Smooth muscle cell (in vitro differentiated cells): ENCODE data around the gene ZP1. TPM values are rescaled to one million over a fixed set of nuclear protein-coding genes. Genes with fewer than 3 reads are reported as not detected.

ENCODE experiments used
- DNase-seq: peaks from one replicate; lab custom pipeline; 2025; ENCODE audit not compliant: unreplicated experiment; lab: John Stamatoyannopoulos, UW
- H2AFZ ChIP-seq: fragments of 200-600 bp; sonication (generic); 2 replicates; pipeline ENCODE4 v1.6.0; 2016; ENCODE audit warnings: antibody characterized with exemption, low read depth, mild to moderate bottlenecking
- H3F3A ChIP-seq: fragments of 200-600 bp; sonication (generic); 2 replicates; pipeline ENCODE4 v1.6.0; 2017; ENCODE audit warnings: antibody characterized with exemption, low read depth
- H3K27ac ChIP-seq: fragments of 200-600 bp; sonication (generic); 2 replicates; pipeline ENCODE4 v1.5.1; 2016; ENCODE audit warnings: low read depth, mild to moderate bottlenecking
- H3K27me3 ChIP-seq: fragments of 200-600 bp; sonication (generic); 2 replicates; pipeline ENCODE4 v1.6.1; 2016; ENCODE audit warnings: low read depth, mild to moderate bottlenecking
- H3K36me3 ChIP-seq: fragments of 200-600 bp; sonication (generic); 2 replicates; pipeline ENCODE4 v1.5.1; 2016; ENCODE audit warnings: low read depth
- H3K4me1 ChIP-seq: fragments of 200-600 bp; sonication (generic); 2 replicates; pipeline ENCODE4 v1.5.1; 2016; ENCODE audit warnings: low read depth
- H3K4me2 ChIP-seq: fragments of 200-600 bp; sonication (generic); 2 replicates; pipeline ENCODE4 v1.6.0; 2016; ENCODE audit warnings: mild to moderate bottlenecking
- H3K4me3 ChIP-seq: fragments of 200-600 bp; sonication (generic); 2 replicates; pipeline ENCODE4 v1.5.1; 2016; ENCODE audit warnings: mild to moderate bottlenecking
- H3K79me2 ChIP-seq: fragments of 200-600 bp; sonication (generic); 2 replicates; pipeline ENCODE4 v1.6.0; 2016; ENCODE audit warnings: low read depth, mild to moderate bottlenecking
- H3K9ac ChIP-seq: fragments of 200-600 bp; sonication (generic); 2 replicates; pipeline ENCODE4 v1.6.0; 2016; ENCODE audit warnings: low read depth
- H3K9me3 ChIP-seq: fragments of 200-600 bp; sonication (generic); replicated peaks from 2 replicates; pipeline ENCODE4 v1.5.1; 2016; ENCODE audit warnings: low read depth
- H4K20me1 ChIP-seq: fragments of 200-600 bp; sonication (generic); 2 replicates; pipeline ENCODE4 v1.6.0; 2016; ENCODE audit warnings: low read depth
- CTCF ChIP-seq: fragments of 200-600 bp; sonication (generic); IDR thresholded peaks from 2 replicates; pipeline ENCODE4 v1.5.1; 2017; ENCODE audit warnings: borderline replicate concordance, mild to moderate bottlenecking, antibody characterized with exemption; ENCODE audit not compliant: insufficient read depth, poor library complexity, severe bottlenecking
- WGBS: methylation state at CpG from one replicate; pipeline ENCODE4 v1.1.7; 2016; ENCODE audit warnings: low lambda C conversion rate; 5-methylcytosine and 5-hydroxymethylcytosine counted together
- polyA plus RNA-seq: library from polyadenylated mRNA; unstranded; fragments of >200 nt; fragmentation: Nextera tagmentation; extraction: Ambion mirVana; gene quantifications from 2 replicates; pipeline ENCODE4 v1.2.1, GENCODE V29; 2016
- total RNA-seq: library from RNA; depleted of rRNA; stranded (reverse); fragments of >200 nt; gene quantifications from 2 replicates; pipeline ENCODE4 v1.2.3, GENCODE V29; 2014

Gene ZP1
- total and polyA plus RNA-seq, 2 experiments from 2014 or later = 0.94 to 2.9 TPM

GRCh38 chr11:60890696-60891095, 23.4 kb downstream of the ZP1 start:
- Histone ChIP-seq H3K4me2 (no peak overlapping the region), H3K9me3 (no peaks in the 10 kb centered on the region), H3K27ac (no peak overlapping the region), H3K36me3 (peaks cover 10% of the 10 kb centered on the region), H3K27me3 (no peaks in the 10 kb centered on the region), H4K20me1 (no peaks in the 10 kb centered on the region), H3K4me1 (no peaks in the 10 kb centered on the region), H3K4me3 (no peak overlapping the region), H2AFZ (no peak overlapping the region), H3K9ac (no peak overlapping the region), H3K79me2 (no peaks in the 10 kb centered on the region), H3F3A (no peaks in the 10 kb centered on the region)
- no peak for DNase-seq
- 94% methylated on average over 5 of the region's 5 CpGs for WGBS
- TF ChIP-seq CTCF = no peak

- no peaks in the 10 kb centered on the region for H3K9me3 ChIP-seq
- no peaks in the 10 kb centered on the region for H3F3A ChIP-seq
- H3K9ac ChIP-seq = no peak overlapping the region
- WGBS = 90% methylated on average over 7 of the region's 7 CpGs
- H4K20me1 ChIP-seq = no peaks in the 10 kb centered on the region
- H3K79me2 ChIP-seq = no peaks in the 10 kb centered on the region
- no peak overlapping the region for H3K4me3 ChIP-seq
- DNase-seq = no peak
- no peaks in the 10 kb centered on the region for H3K4me1 ChIP-seq
- H3K4me2 ChIP-seq = no peak overlapping the region
- no peak overlapping the region for H3K27ac ChIP-seq
- peaks cover 10% of the 10 kb centered on the region for H3K36me3 ChIP-seq
- H2AFZ ChIP-seq = no peak overlapping the region
- no peak for TF ChIP-seq CTCF
- H3K27me3 ChIP-seq = no peaks in the 10 kb centered on the region
Observed at GRCh38 chr11:60891103-60891741, 23.9 kb downstream of the ZP1 start.

- H3K4me3 ChIP-seq = no peak overlapping the region
- H2AFZ ChIP-seq = no peak overlapping the region
- no peaks in the 10 kb centered on the region for H3K9me3 ChIP-seq
- H3K27ac ChIP-seq = no peak overlapping the region
- TF ChIP-seq CTCF = no peak
- no peak overlapping the region for H3K9ac ChIP-seq
- peaks cover 3% of the 10 kb centered on the region for H3F3A ChIP-seq
- H3K36me3 ChIP-seq = peaks cover 25% of the 10 kb centered on the region
- H3K79me2 ChIP-seq = no peaks in the 10 kb centered on the region
- WGBS = 95% methylated on average over 5 of the region's 5 CpGs
- peaks cover 4% of the 10 kb centered on the region for H4K20me1 ChIP-seq
- DNase-seq = no peak
- no peak overlapping the region for H3K4me2 ChIP-seq
- no peaks in the 10 kb centered on the region for H3K27me3 ChIP-seq
- no peaks in the 10 kb centered on the region for H3K4me1 ChIP-seq
Observed at GRCh38 chr11:60895687-60896086, 28.3 kb downstream of the ZP1 start.

- Histone ChIP-seq H3K9ac (no peak overlapping the region), H3K27me3 (no peaks in the 10 kb centered on the region), H4K20me1 (peaks cover 9% of the 10 kb centered on the region), H3F3A (peaks cover 8% of the 10 kb centered on the region), H3K9me3 (no peaks in the 10 kb centered on the region), H3K27ac (no peak overlapping the region), H3K36me3 (peaks cover 25% of the 10 kb centered on the region), H3K4me1 (no peaks in the 10 kb centered on the region), H3K79me2 (no peaks in the 10 kb centered on the region), H3K4me2 (no peak overlapping the region), H2AFZ (no peak overlapping the region), H3K4me3 (no peak overlapping the region)
- no peak for DNase-seq
- 98% methylated on average over 4 of the region's 4 CpGs for WGBS
- no peak for TF ChIP-seq CTCF
Observed at GRCh38 chr11:60897496-60897895, 30.2 kb downstream of the ZP1 start.
